Hepatocyte (in vitro differentiated cells): Measurements from ENCODE around the gene MAD1L1. TPM values are rescaled to one million over a fixed set of nuclear protein-coding genes. Genes with fewer than 3 reads are reported as not detected.

Source experiments
- DNase-seq: peaks from one replicate; pipeline ENCODE4 v3.0.0-alpha.2; 2016; ENCODE audit warnings: low spot score
- H2AFZ ChIP-seq: fragments of 200-600 bp; sonication (generic); 2 replicates; pipeline ENCODE4 v1.6.0; 2016; ENCODE audit warnings: antibody characterized with exemption, mild to moderate bottlenecking
- H3K27ac ChIP-seq: fragments of 200-600 bp; sonication (generic); 2 replicates; pipeline ENCODE4 v1.5.1; 2016; ENCODE audit warnings: mild to moderate bottlenecking
- H3K27me3 ChIP-seq: fragments of 200-600 bp; sonication (generic); 2 replicates; pipeline ENCODE4 v1.6.1; 2016
- H3K36me3 ChIP-seq: fragments of 200-600 bp; sonication (generic); replicated peaks from 2 replicates; pipeline ENCODE4 v1.5.1; 2016; ENCODE audit warnings: low read depth; ENCODE audit not compliant: insufficient read depth
- H3K4me1 ChIP-seq: fragments of 200-600 bp; sonication (generic); 2 replicates; pipeline ENCODE4 v1.5.1; 2016; ENCODE audit warnings: mild to moderate bottlenecking, moderate library complexity; ENCODE audit not compliant: insufficient read depth
- H3K4me2 ChIP-seq: fragments of 200-600 bp; sonication (generic); 2 replicates; pipeline ENCODE4 v1.6.0; 2016
- H3K4me3 ChIP-seq: fragments of 200-600 bp; sonication (generic); 2 replicates; pipeline ENCODE4 v1.5.1; 2016; ENCODE audit warnings: mild to moderate bottlenecking
- H3K79me2 ChIP-seq: fragments of 200-600 bp; sonication (generic); 2 replicates; pipeline ENCODE4 v1.6.0; 2017; ENCODE audit warnings: mild to moderate bottlenecking
- H3K9me2 ChIP-seq: fragments of 200-600 bp; sonication (generic); replicated peaks from 2 replicates; pipeline ENCODE4 v1.6.0; 2017; ENCODE audit warnings: mild to moderate bottlenecking; ENCODE audit not compliant: insufficient read depth
- H3K9me3 ChIP-seq: fragments of 200-600 bp; sonication (generic); 2 replicates; pipeline ENCODE4 v1.5.1; 2016; ENCODE audit warnings: low read depth, mild to moderate bottlenecking
- H4K20me1 ChIP-seq: fragments of 200-600 bp; sonication (generic); 2 replicates; pipeline ENCODE4 v1.6.0; 2016; ENCODE audit warnings: mild to moderate bottlenecking; ENCODE audit not compliant: insufficient read depth, poor library complexity, severe bottlenecking
- CTCF ChIP-seq: fragments of 200-600 bp; sonication (generic); IDR thresholded peaks from 2 replicates; pipeline ENCODE4 v1.5.1; 2016; ENCODE audit warnings: antibody characterized with exemption, mild to moderate bottlenecking; ENCODE audit not compliant: poor library complexity
- EZH2 ChIP-seq: fragments of 200-600 bp; sonication (generic); IDR thresholded peaks from 2 replicates; pipeline ENCODE4 v1.6.1; 2016; ENCODE audit warnings: antibody characterized with exemption, mild to moderate bottlenecking, borderline replicate concordance
- EZH2phosphoT487 ChIP-seq: fragments of 200-600 bp; sonication (generic); IDR thresholded peaks from one replicate; pipeline ENCODE4 v1.6.1; 2018; ENCODE audit warnings: antibody characterized with exemption, mild to moderate bottlenecking, low read depth, moderate library complexity; ENCODE audit not compliant: unreplicated experiment, severe bottlenecking
- WGBS: methylation state at CpG from one replicate; pipeline ENCODE4 v1.1.6; 2016; ENCODE audit warnings: low lambda C conversion rate; ENCODE audit errors: missing lambda C conversion rate; 5-methylcytosine and 5-hydroxymethylcytosine counted together
- polyA plus RNA-seq: library from polyadenylated mRNA; unstranded; fragments of >200 nt; fragmentation: Nextera tagmentation; extraction: Ambion mirVana; gene quantifications from 2 replicates; pipeline ENCODE4 v1.2.1, GENCODE V29; 2016
- total RNA-seq: library from RNA; depleted of rRNA; stranded (reverse); fragments of >200 nt; gene quantifications from 2 replicates; pipeline ENCODE4 v1.2.3, GENCODE V29; 2014

Gene MAD1L1
- total and polyA plus RNA-seq, 2 experiments from 2014 or later = 30.7 to 31.0 TPM

GRCh38 chr7:1948887-1949680 is 283.7 kb downstream of the MAD1L1 start:
- Histone ChIP-seq H4K20me1 (no peaks in the 10 kb centered on the region), H3K27me3 (no peaks in the 10 kb centered on the region), H3K9me3 (no peaks in the 10 kb centered on the region), H2AFZ (no peak overlapping the region), H3K79me2 (no peaks in the 10 kb centered on the region), H3K9me2 (no peaks in the 10 kb centered on the region), H3K4me1 (no peaks in the 10 kb centered on the region), H3K4me2 (no peak overlapping the region), H3K4me3 (no peak overlapping the region), H3K27ac (no peak overlapping the region), H3K36me3 (no peaks in the 10 kb centered on the region)
- TF ChIP-seq EZH2phosphoT487 = no peak
- no peak for TF ChIP-seq EZH2
- TF ChIP-seq CTCF = no peak
- DNase-seq = no peak
- 96% methylated on average over 30 of the region's 30 CpGs for WGBS

GRCh38 chr7:1948301-1948796 is 284.4 kb downstream of the MAD1L1 start:
- no peaks in the 10 kb centered on the region for H3K9me3 ChIP-seq
- no peak overlapping the region for H3K4me2 ChIP-seq
- no peaks in the 10 kb centered on the region for H3K4me1 ChIP-seq
- no peak overlapping the region for H3K27ac ChIP-seq
- no peaks in the 10 kb centered on the region for H4K20me1 ChIP-seq
- H3K4me3 ChIP-seq = no peak overlapping the region
- H3K79me2 ChIP-seq = no peaks in the 10 kb centered on the region
- H3K9me2 ChIP-seq = no peaks in the 10 kb centered on the region
- 87% methylated on average over 19 of the region's 20 CpGs for WGBS
- no peaks in the 10 kb centered on the region for H3K36me3 ChIP-seq
- no peak for DNase-seq
- H2AFZ ChIP-seq = no peak overlapping the region
- TF ChIP-seq EZH2phosphoT487 = no peak
- no peak for TF ChIP-seq EZH2
- no peaks in the 10 kb centered on the region for H3K27me3 ChIP-seq

GRCh38 chr7:1947586-1948217 is 285.0 kb downstream of the MAD1L1 start:
- Histone ChIP-seq H3K9me3 (no peaks in the 10 kb centered on the region), H3K4me1 (peaks cover 6% of the 10 kb centered on the region), H2AFZ (no peak overlapping the region), H3K4me3 (no peak overlapping the region), H3K27me3 (no peaks in the 10 kb centered on the region), H3K27ac (no peak overlapping the region), H3K36me3 (no peaks in the 10 kb centered on the region), H3K79me2 (no peaks in the 10 kb centered on the region), H3K4me2 (no peak overlapping the region), H4K20me1 (no peaks in the 10 kb centered on the region), H3K9me2 (no peaks in the 10 kb centered on the region)
- TF ChIP-seq CTCF = no peak
- no peak for TF ChIP-seq EZH2phosphoT487
- no peak for TF ChIP-seq EZH2
- 98% methylated on average over 19 of the region's 22 CpGs for whole genome bisulfite sequencing
- no peak for DNase-seq
